HEK293 (cell line): ENCODE measurements around the gene TALDO1.

Source experiments
- BCL11B ChIP-seq: fragments of 450-650 bp; formaldehyde crosslinking; IDR thresholded peaks from 2 replicates; pipeline ENCODE4 v1.5.1; 2016; ENCODE audit warnings: low read depth, missing biosample characterization, missing genetic modification characterization
- BCL6B ChIP-seq: fragments of 450-650 bp; formaldehyde crosslinking; IDR thresholded peaks from 2 replicates; pipeline ENCODE4 v1.5.1; 2017; ENCODE audit warnings: missing biosample characterization, missing genetic modification characterization
- ELK4 ChIP-seq: IDR thresholded peaks from 2 replicates; pipeline ENCODE4 v1.6.1; 2011; ENCODE audit warnings: mild to moderate bottlenecking, low read depth, low read length, borderline replicate concordance
- GLI2 ChIP-seq: fragments of 450-650 bp; formaldehyde crosslinking; IDR thresholded peaks from 2 replicates; pipeline ENCODE4; 2017; ENCODE audit warnings: missing biosample characterization, missing genetic modification characterization, low read depth, borderline replicate concordance
- HIC1 ChIP-seq: fragments of 450-650 bp; formaldehyde crosslinking; IDR thresholded peaks from 2 replicates; pipeline ENCODE4 v1.5.1; 2016; ENCODE audit warnings: missing biosample characterization, missing genetic modification characterization
- KLF1 ChIP-seq: fragments of 450-650 bp; formaldehyde crosslinking; IDR thresholded peaks from 2 replicates; pipeline ENCODE4 v1.5.1; 2016; ENCODE audit warnings: missing biosample characterization, missing genetic modification characterization
- PATZ1 ChIP-seq: fragments of 450-650 bp; formaldehyde crosslinking; IDR thresholded peaks from 2 replicates; pipeline ENCODE4 v1.5.1; 2016; ENCODE audit warnings: missing biosample characterization, missing genetic modification characterization
- REST ChIP-seq: fragments of 450-650 bp; formaldehyde crosslinking; IDR thresholded peaks from 2 replicates; pipeline ENCODE4 v1.5.1; 2016; ENCODE audit warnings: missing biosample characterization, missing genetic modification characterization
- SP7 ChIP-seq: fragments of 450-650 bp; formaldehyde crosslinking; IDR thresholded peaks from 2 replicates; pipeline ENCODE4 v1.5.1; 2016; ENCODE audit warnings: missing biosample characterization, missing genetic modification characterization
- ZFP37 ChIP-seq: fragments of 450-650 bp; formaldehyde crosslinking; IDR thresholded peaks from 2 replicates; pipeline ENCODE4 v1.5.1; 2016; ENCODE audit warnings: missing biosample characterization, missing genetic modification characterization
- ZNF169 ChIP-seq: fragments of 450-650 bp; formaldehyde crosslinking; IDR thresholded peaks from 2 replicates; pipeline ENCODE4 v1.5.1; 2016; ENCODE audit warnings: missing biosample characterization, missing genetic modification characterization
- ZNF175 ChIP-seq: fragments of 450-650 bp; formaldehyde crosslinking; IDR thresholded peaks from 2 replicates; pipeline ENCODE4 v1.5.1; 2016; ENCODE audit warnings: missing biosample characterization, missing genetic modification characterization
- ZNF23 ChIP-seq: fragments of 450-650 bp; formaldehyde crosslinking; IDR thresholded peaks from 2 replicates; pipeline ENCODE4 v1.5.1; 2016; ENCODE audit warnings: missing biosample characterization, missing genetic modification characterization, borderline replicate concordance
- ZNF302 ChIP-seq: fragments of 450-650 bp; formaldehyde crosslinking; IDR thresholded peaks from 2 replicates; pipeline ENCODE4 v1.5.1; 2016; ENCODE audit warnings: missing biosample characterization, missing genetic modification characterization, low read depth
- ZNF398 ChIP-seq: fragments of 450-650 bp; formaldehyde crosslinking; IDR thresholded peaks from 2 replicates; pipeline ENCODE4 v1.5.1; 2017; ENCODE audit warnings: missing biosample characterization, missing genetic modification characterization
- ZNF501 ChIP-seq: fragments of 450-650 bp; formaldehyde crosslinking; IDR thresholded peaks from 2 replicates; pipeline ENCODE4 v1.5.1; 2016; ENCODE audit warnings: missing biosample characterization, missing genetic modification characterization
- ZNF510 ChIP-seq: fragments of 450-650 bp; formaldehyde crosslinking; IDR thresholded peaks from 2 replicates; pipeline ENCODE4 v1.5.1; 2018; ENCODE audit warnings: mild to moderate bottlenecking, missing genetic modification characterization, missing biosample characterization; ENCODE audit not compliant: insufficient replicate concordance
- ZNF548 ChIP-seq: fragments of 450-650 bp; formaldehyde crosslinking; IDR thresholded peaks from 2 replicates; pipeline ENCODE4 v1.5.1; 2016; ENCODE audit warnings: missing biosample characterization, missing genetic modification characterization
- ZNF585B ChIP-seq: fragments of 450-650 bp; formaldehyde crosslinking; IDR thresholded peaks from 2 replicates; pipeline ENCODE4 v1.5.1; 2016; ENCODE audit warnings: missing biosample characterization, missing genetic modification characterization
- ZNF776 ChIP-seq: fragments of 450-650 bp; formaldehyde crosslinking; IDR thresholded peaks from 2 replicates; pipeline ENCODE4 v1.5.0; 2017; ENCODE audit warnings: missing biosample characterization, missing genetic modification characterization, borderline replicate concordance
- ZNF837 ChIP-seq: fragments of 450-650 bp; formaldehyde crosslinking; IDR thresholded peaks from 2 replicates; pipeline ENCODE4 v1.5.1; 2016; ENCODE audit warnings: missing biosample characterization, missing genetic modification characterization
- TF ChIP-seq, protein P1 (sequence below): fragments of 450-650 bp; formaldehyde crosslinking; IDR thresholded peaks from 2 replicates; pipeline ENCODE4 v1.5.1; 2017; ENCODE audit warnings: missing biosample characterization, missing genetic modification characterization
- TF ChIP-seq, protein P2 (sequence below): fragments of 450-650 bp; formaldehyde crosslinking; IDR thresholded peaks from 2 replicates; pipeline ENCODE4 v1.5.1; 2016; ENCODE audit warnings: missing biosample characterization, missing genetic modification characterization

TALDO1 gene

DNA sequence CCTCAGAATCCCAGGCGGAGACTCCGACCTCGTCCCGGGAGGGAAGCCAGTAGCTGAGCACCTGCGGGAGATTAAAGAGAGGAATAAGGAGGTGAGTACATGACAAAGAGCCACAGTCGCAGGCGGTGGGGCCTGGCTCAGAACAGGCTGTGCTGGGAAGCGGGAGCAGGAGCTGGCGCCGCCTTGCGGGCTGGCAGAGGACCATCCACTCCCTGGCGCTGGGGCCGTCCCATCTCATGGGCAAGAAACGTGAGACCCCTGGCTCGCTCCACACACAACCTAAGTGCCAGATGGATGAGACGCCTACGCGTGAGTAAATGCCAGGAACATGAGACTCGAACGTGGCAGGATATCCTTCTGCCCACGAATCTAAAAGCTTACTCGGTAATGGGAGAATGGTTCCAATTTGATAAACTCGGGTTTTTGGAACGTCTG is 36.3 kb downstream of the TALDO1 start (continued):
- TF ChIP-seq BCL6B (tag by site-specific recombination) (no peak), ZNF501 (tag by site-specific recombination) (no peak), ZNF837 (tag by site-specific recombination) (no peak), HIC1 (peak; percentile 35; the same call in 1 of the 2 replicates), PATZ1 (tag by site-specific recombination) (no peak), ZNF548 (tag by site-specific recombination) (no peak), REST (tag by site-specific recombination) (no peak), ELK4 (no peak), GLI2 (tag by site-specific recombination) (no peak), ZNF302 (tag by site-specific recombination) (no peak), ZFP37 (tag by site-specific recombination) (0 out of 2 replicates have a peak, but pooled peaks have one; percentile 34), BCL11B (tag by site-specific recombination) (no peak), ZNF23 (tag by site-specific recombination) (no peak), ZNF398 (tag by site-specific recombination) (no peak), ZNF169 (no peak), SP7 (0 out of 2 replicates have a peak, but pooled peaks have one; percentile 26), ZNF510 (tag by site-specific recombination) (no peak), KLF1 (tag by site-specific recombination) (no peak), ZNF585B (tag by site-specific recombination) (no peak), ZNF175 (tag by site-specific recombination) (no peak), ZNF776 (no peak)
- TF ChIP-seq, protein P1, sequence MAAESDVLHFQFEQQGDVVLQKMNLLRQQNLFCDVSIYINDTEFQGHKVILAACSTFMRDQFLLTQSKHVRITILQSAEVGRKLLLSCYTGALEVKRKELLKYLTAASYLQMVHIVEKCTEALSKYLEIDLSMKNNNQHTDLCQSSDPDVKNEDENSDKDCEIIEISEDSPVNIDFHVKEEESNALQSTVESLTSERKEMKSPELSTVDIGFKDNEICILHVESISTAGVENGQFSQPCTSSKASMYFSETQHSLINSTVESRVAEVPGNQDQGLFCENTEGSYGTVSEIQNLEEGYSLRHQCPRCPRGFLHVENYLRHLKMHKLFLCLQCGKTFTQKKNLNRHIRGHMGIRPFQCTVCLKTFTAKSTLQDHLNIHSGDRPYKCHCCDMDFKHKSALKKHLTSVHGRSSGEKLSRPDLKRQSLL (tag by site-specific recombination): no peak
- TF ChIP-seq, protein P2, sequence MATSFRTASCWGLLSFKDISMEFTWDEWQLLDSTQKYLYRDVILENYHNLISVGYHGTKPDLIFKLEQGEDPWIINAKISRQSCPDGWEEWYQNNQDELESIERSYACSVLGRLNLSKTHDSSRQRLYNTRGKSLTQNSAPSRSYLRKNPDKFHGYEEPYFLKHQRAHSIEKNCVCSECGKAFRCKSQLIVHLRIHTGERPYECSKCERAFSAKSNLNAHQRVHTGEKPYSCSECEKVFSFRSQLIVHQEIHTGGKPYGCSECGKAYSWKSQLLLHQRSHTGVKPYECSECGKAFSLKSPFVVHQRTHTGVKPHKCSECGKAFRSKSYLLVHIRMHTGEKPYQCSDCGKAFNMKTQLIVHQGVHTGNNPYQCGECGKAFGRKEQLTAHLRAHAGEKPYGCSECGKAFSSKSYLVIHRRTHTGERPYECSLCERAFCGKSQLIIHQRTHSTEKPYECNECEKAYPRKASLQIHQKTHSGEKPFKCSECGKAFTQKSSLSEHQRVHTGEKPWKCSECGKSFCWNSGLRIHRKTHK: no peak
